HepG2 (cell line): Measurements from ENCODE around the gene TGM6. TPM values are rescaled to one million over a fixed set of nuclear protein-coding genes. Genes with fewer than 3 reads are reported as not detected.

ENCODE experiments used
- ATF4 ChIP-seq, 2 experiments: fragments of 450-650 bp in 1 of 2; sonication (generic) in 1 of 2; formaldehyde crosslinking; IDR thresholded peaks; 2 replicates each; pipeline versions ENCODE4 v1.5.0 to v1.8.0; 2020 to 2022; ENCODE audit warnings: mild to moderate bottlenecking in 1 of 2, missing genetic modification reagents in 1 of 2
- BRD4 ChIP-seq: sonication (generic); formaldehyde crosslinking; IDR thresholded peaks from 2 replicates; pipeline ENCODE4 v1.4.0; 2020; ENCODE audit warnings: missing genetic modification reagents
- CBX5 ChIP-seq: sonication (generic); formaldehyde crosslinking; IDR thresholded peaks from 2 replicates; pipeline ENCODE4 v1.4.0; 2020; ENCODE audit warnings: missing genetic modification reagents, borderline replicate concordance
- HNF4G ChIP-seq, 2 experiments: sonication (generic) in 1 of 2; formaldehyde crosslinking in 1 of 2; IDR thresholded peaks; 2 replicates each; pipeline versions ENCODE4 v1.4.0 to v1.6.1; 2011 to 2020; ENCODE audit warnings: borderline replicate concordance in 2 of 2, low read depth in 2 of 2, mild to moderate bottlenecking in 2 of 2, low read length in 1 of 2, missing genetic modification reagents in 1 of 2, moderate library complexity in 1 of 2
- KLF13 ChIP-seq: sonication (generic); formaldehyde crosslinking; IDR thresholded peaks from 2 replicates; pipeline ENCODE4 v1.4.0; 2020; ENCODE audit warnings: mild to moderate bottlenecking, missing genetic modification reagents
- MAFK ChIP-seq, 2 experiments: IDR thresholded peaks in 1 of 2; conservative IDR thresholded peaks in 1 of 2; 2 replicates each; pipeline ENCODE4 v1.6.1; 2011; ENCODE audit warnings: improper control_type of control experiment in 2 of 2, low read length in 2 of 2
- NFE2L1 ChIP-seq: sonication (generic); formaldehyde crosslinking; IDR thresholded peaks from 2 replicates; pipeline ENCODE4 v1.4.0; 2020; ENCODE audit warnings: missing genetic modification reagents, mild to moderate bottlenecking, borderline replicate concordance
- PRMT3 ChIP-seq: sonication (generic); formaldehyde crosslinking; IDR thresholded peaks from 2 replicates; pipeline ENCODE4 v1.8.1; 2022; ENCODE audit warnings: low read depth, mild to moderate bottlenecking, moderate library complexity, missing genetic modification reagents, borderline replicate concordance
- REPIN1 ChIP-seq: sonication (generic); formaldehyde crosslinking; IDR thresholded peaks from 2 replicates; pipeline ENCODE4 v1.8.0; 2022; ENCODE audit warnings: missing genetic modification reagents, low read depth, mild to moderate bottlenecking, borderline replicate concordance
- SRSF4 ChIP-seq: fragments of 200-400 bp; formaldehyde crosslinking; IDR thresholded peaks from one replicate; pipeline ENCODE4 v1.6.1; 2018; ENCODE audit warnings: mild to moderate bottlenecking, low read depth, low read length, moderate library complexity; ENCODE audit not compliant: poor library complexity, severe bottlenecking
- SSRP1 ChIP-seq: IDR thresholded peaks from 2 replicates; pipeline ENCODE4 v1.6.1; 2016; ENCODE audit warnings: control low read depth
- THRA ChIP-seq: sonication (generic); formaldehyde crosslinking; IDR thresholded peaks from 2 replicates; pipeline ENCODE4 v1.4.0; 2020; ENCODE audit warnings: missing genetic modification reagents, borderline replicate concordance
- ZC3H13 ChIP-seq: sonication (generic); formaldehyde crosslinking; IDR thresholded peaks from 2 replicates; pipeline ENCODE4 v1.8.1; 2023; ENCODE audit warnings: mild to moderate bottlenecking, missing genetic modification reagents, moderate library complexity
- ZFP62 ChIP-seq: sonication (generic); formaldehyde crosslinking; IDR thresholded peaks from 2 replicates; pipeline ENCODE4 v1.4.0; 2020; ENCODE audit warnings: missing genetic modification reagents
- ZNF224 ChIP-seq: sonication (generic); formaldehyde crosslinking; IDR thresholded peaks from 2 replicates; pipeline ENCODE4 v1.5.0; 2020; ENCODE audit warnings: mild to moderate bottlenecking, missing genetic modification reagents
- ZNF468 ChIP-seq: sonication (generic); formaldehyde crosslinking; IDR thresholded peaks from 2 replicates; pipeline ENCODE4 v1.8.0; 2022; ENCODE audit warnings: mild to moderate bottlenecking, moderate library complexity, missing genetic modification reagents
- ZNF607 ChIP-seq: sonication (generic); formaldehyde crosslinking; IDR thresholded peaks from 2 replicates; pipeline ENCODE4 v1.5.1; 2020; ENCODE audit warnings: missing genetic modification reagents, mild to moderate bottlenecking, borderline replicate concordance
- polyA plus RNA-seq, 8 experiments: library from polyadenylated mRNA; depleted of rRNA in 3 of 8; stranded (reverse) in 7 of 8; unstranded in 1 of 8; fragments of >200 nt; fragmentation: Illumina TruSeq in 4 of 8; extraction: Trizol in 4 of 8; gene quantifications; 2 replicates each; pipeline versions ENCODE4 v1.2.1 to v1.2.3, GENCODE V29; 2011 to 2016; ENCODE audit warnings: low read depth in 4 of 8, missing spikeins in 1 of 8, mixed read lengths in 1 of 8; ENCODE audit not compliant: insufficient read depth in 1 of 8
- total RNA-seq, 5 experiments: library from RNA; depleted of rRNA; stranded (reverse); fragments of >200 nt; fragmentation: Illumina TruSeq; extraction: Trizol; gene quantifications; 2 replicates each; pipeline ENCODE4 v1.2.3, GENCODE V29; 2016; ENCODE audit warnings: low read depth in 1 of 5
- TF ChIP-seq, protein P1 (sequence below): sonication (generic); formaldehyde crosslinking; IDR thresholded peaks from 2 replicates; pipeline ENCODE4 v1.4.0; 2020; ENCODE audit warnings: missing genetic modification reagents, borderline replicate concordance
- TF ChIP-seq, protein P2 (sequence below): sonication (generic); formaldehyde crosslinking; IDR thresholded peaks from 2 replicates; pipeline ENCODE4 v1.8.1; 2023; ENCODE audit warnings: mild to moderate bottlenecking, inconsistent platforms, moderate library complexity, missing genetic modification reagents, borderline replicate concordance
- TF ChIP-seq, protein P3 (sequence below): sonication (generic); formaldehyde crosslinking; IDR thresholded peaks from 2 replicates; pipeline ENCODE4 v1.9.0; 2021; ENCODE audit warnings: missing genetic modification reagents, borderline replicate concordance

The TGM6 gene
- total and polyA plus RNA-seq, 2 of the 13 experiments (the other 11 are each of a cell fraction or from before 2014, with no cell fraction given): not detected

DNA sequence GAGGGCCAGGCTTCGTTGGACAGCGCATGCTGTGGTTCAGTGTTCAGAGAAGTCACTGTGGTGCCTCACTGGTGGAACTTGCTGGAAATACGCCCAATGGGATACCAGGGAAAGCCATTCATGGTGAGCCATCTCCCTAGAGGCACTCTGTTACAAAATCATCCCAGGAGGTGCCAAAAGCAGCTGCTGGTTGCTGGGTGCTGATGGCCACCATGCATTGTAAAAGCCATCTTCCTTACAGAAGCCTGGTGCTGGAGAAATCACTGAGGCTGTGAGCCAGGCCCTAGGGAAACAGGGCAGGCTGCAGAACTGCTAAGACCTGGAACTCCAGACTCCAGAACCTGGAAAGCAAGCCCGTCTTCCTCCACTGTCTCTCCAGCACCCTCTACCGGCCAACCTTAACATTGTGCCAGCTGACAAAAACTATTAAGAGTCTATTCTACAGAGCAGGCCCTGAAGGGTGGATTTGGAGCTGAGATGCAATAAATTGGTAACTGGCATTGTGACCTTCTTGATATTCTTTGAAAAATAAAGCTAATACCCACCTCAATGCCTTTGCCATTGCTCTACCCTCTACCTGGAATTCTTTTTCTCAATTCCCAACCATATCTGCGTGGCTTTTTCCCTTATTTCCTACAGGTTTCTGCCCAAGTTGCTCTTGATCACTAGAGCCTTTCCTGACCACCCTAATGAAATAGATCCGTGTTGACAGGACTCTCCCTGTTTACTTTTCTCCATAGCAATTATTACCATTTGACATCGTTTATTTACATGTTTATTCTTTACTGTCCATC lies 71.4 kb downstream of the TGM6 start (continued):
- peak; percentile 24; the same call in 1 of the 2 replicates for TF ChIP-seq REPIN1 (CRISPR knock-in tag)
- TF ChIP-seq NFE2L1: no peak
- TF ChIP-seq, protein P1, sequence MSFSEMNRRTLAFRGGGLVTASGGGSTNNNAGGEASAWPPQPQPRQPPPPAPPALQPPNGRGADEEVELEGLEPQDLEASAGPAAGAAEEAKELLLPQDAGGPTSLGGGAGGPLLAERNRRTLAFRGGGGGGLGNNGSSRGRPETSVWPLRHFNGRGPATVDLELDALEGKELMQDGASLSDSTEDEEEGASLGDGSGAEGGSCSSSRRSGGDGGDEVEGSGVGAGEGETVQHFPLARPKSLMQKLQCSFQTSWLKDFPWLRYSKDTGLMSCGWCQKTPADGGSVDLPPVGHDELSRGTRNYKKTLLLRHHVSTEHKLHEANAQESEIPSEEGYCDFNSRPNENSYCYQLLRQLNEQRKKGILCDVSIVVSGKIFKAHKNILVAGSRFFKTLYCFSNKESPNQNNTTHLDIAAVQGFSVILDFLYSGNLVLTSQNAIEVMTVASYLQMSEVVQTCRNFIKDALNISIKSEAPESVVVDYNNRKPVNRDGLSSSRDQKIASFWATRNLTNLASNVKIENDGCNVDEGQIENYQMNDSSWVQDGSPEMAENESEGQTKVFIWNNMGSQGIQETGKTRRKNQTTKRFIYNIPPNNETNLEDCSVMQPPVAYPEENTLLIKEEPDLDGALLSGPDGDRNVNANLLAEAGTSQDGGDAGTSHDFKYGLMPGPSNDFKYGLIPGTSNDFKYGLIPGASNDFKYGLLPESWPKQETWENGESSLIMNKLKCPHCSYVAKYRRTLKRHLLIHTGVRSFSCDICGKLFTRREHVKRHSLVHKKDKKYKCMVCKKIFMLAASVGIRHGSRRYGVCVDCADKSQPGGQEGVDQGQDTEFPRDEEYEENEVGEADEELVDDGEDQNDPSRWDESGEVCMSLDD (CRISPR knock-in tag): no peak
- TF ChIP-seq PRMT3 (CRISPR knock-in tag): no peak
- no peak for TF ChIP-seq KLF13 (CRISPR knock-in tag)
- TF ChIP-seq ZNF468 (CRISPR knock-in tag): no peak
- TF ChIP-seq CBX5 (CRISPR knock-in tag): no peak
- no peak for TF ChIP-seq ATF4 (CRISPR knock-in tag; IDR thresholded peaks at IDR 0.05)
- no peak for TF ChIP-seq ZC3H13 (CRISPR knock-in tag)
- 0 out of 2 replicates have a peak, but pooled peaks have one; percentile 33 for TF ChIP-seq SSRP1 (CRISPR knock-in tag)
- TF ChIP-seq ZNF224 (CRISPR knock-in tag): no peak
- peak in 1 of 2 experiments; percentile 58; a peak in 2 of 4 replicates for TF ChIP-seq MAFK (conservative IDR thresholded peaks at IDR 0.05 in 1 of 2, IDR thresholded peaks at IDR 0.05 in 1 of 2; ENCODE audit: low read length in 2 of 2)
- TF ChIP-seq SRSF4: no peak
- TF ChIP-seq HNF4G (IDR thresholded peaks at IDR 0.05; ENCODE audit: borderline replicate concordance, low read depth, low read length): no peak
- TF ChIP-seq HNF4G (CRISPR knock-in tag; IDR thresholded peaks at IDR 0.05; ENCODE audit: borderline replicate concordance, low read depth): no peak
- TF ChIP-seq, protein P2, sequence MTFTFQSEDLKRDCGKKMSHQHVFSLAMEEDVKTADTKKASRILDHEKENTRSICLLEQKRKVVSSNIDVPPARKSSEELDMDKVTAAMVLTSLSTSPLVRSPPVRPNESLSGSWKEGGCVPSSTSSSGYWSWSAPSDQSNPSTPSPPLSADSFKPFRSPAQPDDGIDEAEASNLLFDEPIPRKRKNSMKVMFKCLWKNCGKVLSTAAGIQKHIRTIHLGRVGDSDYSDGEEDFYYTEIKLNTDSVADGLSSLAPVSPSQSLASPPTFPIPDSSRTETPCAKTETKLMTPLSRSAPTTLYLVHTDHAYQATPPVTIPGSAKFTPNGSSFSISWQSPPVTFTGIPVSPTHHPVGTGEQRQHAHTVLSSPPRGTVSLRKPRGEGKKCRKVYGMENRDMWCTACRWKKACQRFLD (CRISPR knock-in tag): no peak
- no peak for TF ChIP-seq BRD4 (CRISPR knock-in tag)
- 0 out of 2 replicates have a peak, but pooled peaks have one; percentile 14 for TF ChIP-seq THRA
- TF ChIP-seq ZFP62 (CRISPR knock-in tag): no peak
- TF ChIP-seq ZNF607 (CRISPR knock-in tag): 0 out of 2 replicates have a peak, but pooled peaks have one; percentile 30
- TF ChIP-seq, protein P3, sequence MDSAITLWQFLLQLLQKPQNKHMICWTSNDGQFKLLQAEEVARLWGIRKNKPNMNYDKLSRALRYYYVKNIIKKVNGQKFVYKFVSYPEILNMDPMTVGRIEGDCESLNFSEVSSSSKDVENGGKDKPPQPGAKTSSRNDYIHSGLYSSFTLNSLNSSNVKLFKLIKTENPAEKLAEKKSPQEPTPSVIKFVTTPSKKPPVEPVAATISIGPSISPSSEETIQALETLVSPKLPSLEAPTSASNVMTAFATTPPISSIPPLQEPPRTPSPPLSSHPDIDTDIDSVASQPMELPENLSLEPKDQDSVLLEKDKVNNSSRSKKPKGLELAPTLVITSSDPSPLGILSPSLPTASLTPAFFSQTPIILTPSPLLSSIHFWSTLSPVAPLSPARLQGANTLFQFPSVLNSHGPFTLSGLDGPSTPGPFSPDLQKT: no peak
